B cell (primary cell): ENCODE results near the gene KLHL35.
"Not testable (repeated sequence)": the region's sequence is repeated elsewhere in the genome, so short reads cannot be mapped to it uniquely, and the experiment has no call there.

Experiments used
- EZH2 ChIP-seq: IDR thresholded peaks from 2 replicates; pipeline ENCODE4 v1.6.1; 2012; ENCODE audit warnings: borderline replicate concordance, low read depth, mild to moderate bottlenecking, moderate library complexity, low read length; ENCODE audit not compliant: insufficient read depth, poor library complexity, severe bottlenecking
- TF ChIP-seq, protein P1 (sequence below): fragments of 200-600 bp; IDR thresholded peaks from one replicate; pipeline ENCODE4 v1.8.0; 2022; ENCODE audit warnings: antibody characterized with exemption, mild to moderate bottlenecking

DNA sequence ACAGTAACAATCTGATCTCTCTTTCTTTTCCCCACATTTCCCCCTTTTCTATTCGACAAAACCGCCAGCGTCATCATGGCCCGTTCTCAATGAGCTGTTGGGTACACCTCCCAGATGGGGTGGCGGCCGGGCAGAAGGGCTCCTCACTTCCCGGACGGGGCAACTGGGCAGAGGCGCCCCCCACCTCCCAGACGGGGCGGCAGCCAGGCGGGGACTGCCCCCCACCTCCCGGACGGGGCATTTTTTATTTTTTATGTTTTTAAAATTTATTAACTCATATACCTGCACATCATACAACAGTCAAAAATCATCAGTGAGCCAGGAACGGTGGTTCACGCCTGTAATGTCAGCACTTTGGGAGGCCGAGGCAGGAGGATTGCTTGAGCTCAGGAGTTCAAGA, 54.2 kb downstream of the KLHL35 start:
- TF ChIP-seq, protein P1, sequence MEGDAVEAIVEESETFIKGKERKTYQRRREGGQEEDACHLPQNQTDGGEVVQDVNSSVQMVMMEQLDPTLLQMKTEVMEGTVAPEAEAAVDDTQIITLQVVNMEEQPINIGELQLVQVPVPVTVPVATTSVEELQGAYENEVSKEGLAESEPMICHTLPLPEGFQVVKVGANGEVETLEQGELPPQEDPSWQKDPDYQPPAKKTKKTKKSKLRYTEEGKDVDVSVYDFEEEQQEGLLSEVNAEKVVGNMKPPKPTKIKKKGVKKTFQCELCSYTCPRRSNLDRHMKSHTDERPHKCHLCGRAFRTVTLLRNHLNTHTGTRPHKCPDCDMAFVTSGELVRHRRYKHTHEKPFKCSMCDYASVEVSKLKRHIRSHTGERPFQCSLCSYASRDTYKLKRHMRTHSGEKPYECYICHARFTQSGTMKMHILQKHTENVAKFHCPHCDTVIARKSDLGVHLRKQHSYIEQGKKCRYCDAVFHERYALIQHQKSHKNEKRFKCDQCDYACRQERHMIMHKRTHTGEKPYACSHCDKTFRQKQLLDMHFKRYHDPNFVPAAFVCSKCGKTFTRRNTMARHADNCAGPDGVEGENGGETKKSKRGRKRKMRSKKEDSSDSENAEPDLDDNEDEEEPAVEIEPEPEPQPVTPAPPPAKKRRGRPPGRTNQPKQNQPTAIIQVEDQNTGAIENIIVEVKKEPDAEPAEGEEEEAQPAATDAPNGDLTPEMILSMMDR, result not testable (repeated sequence)
- not testable (repeated sequence) for TF ChIP-seq EZH2
